ENCODE results near the gene USP54.

Gene USP54

GRCh38 chr10:73519336-73519735 is 71.8 kb downstream of the USP54 start:
- TF ChIP-seq CTCF (IDR thresholded peaks at IDR 0.05; ENCODE audit: extremely low read depth, insufficient read depth, missing control alignments), result no peak
- in situ Hi-C loops (cut with MboI; ENCODE audit: low pct_unique_long_range_greater_than_20kb, low sequenced_read_pairs, unreplicated experiment), result no loop called here
- no peak for DNase-seq (ENCODE audit: low spot score)

GRCh38 chr10:73517166-73517888 is 73.8 kb downstream of the USP54 start:
- no peak for DNase-seq (ENCODE audit: low spot score)
- no peak for TF ChIP-seq CTCF (IDR thresholded peaks at IDR 0.05; ENCODE audit: extremely low read depth, insufficient read depth, missing control alignments)
- in situ Hi-C loops (cut with MboI; ENCODE audit: low pct_unique_long_range_greater_than_20kb, low sequenced_read_pairs, unreplicated experiment), result no loop called here

GRCh38 chr10:73512207-73512743 is 78.9 kb downstream of the USP54 start:
- in situ Hi-C loops (cut with MboI; ENCODE audit: low pct_unique_long_range_greater_than_20kb, low sequenced_read_pairs, unreplicated experiment), result no loop called here
- DNase-seq (ENCODE audit: low spot score), result no peak
- TF ChIP-seq CTCF (IDR thresholded peaks at IDR 0.05; ENCODE audit: extremely low read depth, insufficient read depth, missing control alignments), result no peak

- in situ Hi-C loops (cut with MboI; ENCODE audit: low pct_unique_long_range_greater_than_20kb, low sequenced_read_pairs, unreplicated experiment), result no loop called here
- TF ChIP-seq CTCF (IDR thresholded peaks at IDR 0.05; ENCODE audit: extremely low read depth, insufficient read depth, missing control alignments), result no peak
- no peak for DNase-seq (ENCODE audit: low spot score)
These were observed 81.4 kb downstream of the USP54 start for GRCh38 chr10:73509695-73510094.

- no peak for TF ChIP-seq CTCF (IDR thresholded peaks at IDR 0.05; ENCODE audit: extremely low read depth, insufficient read depth, missing control alignments)
- in situ Hi-C loops (cut with MboI; ENCODE audit: low pct_unique_long_range_greater_than_20kb, low sequenced_read_pairs, unreplicated experiment), result no loop called here
- DNase-seq (ENCODE audit: low spot score), result no peak
These were observed 84.7 kb downstream of the USP54 start for GRCh38 chr10:73506491-73506890.

GRCh38 chr10:73506074-73506473 is 85.1 kb downstream of the USP54 start:
- in situ Hi-C loops (cut with MboI; ENCODE audit: low pct_unique_long_range_greater_than_20kb, low sequenced_read_pairs, unreplicated experiment), result no loop called here
- TF ChIP-seq CTCF (IDR thresholded peaks at IDR 0.05; ENCODE audit: extremely low read depth, insufficient read depth, missing control alignments), result no peak
- no peak for DNase-seq (ENCODE audit: low spot score)

Measured in GM13977 (cell line).